HCT116 (cell line): ENCODE results near the gene ACP7. TPM values are rescaled to one million over a fixed set of nuclear protein-coding genes. Genes with fewer than 3 reads are reported as not detected.
A peak's percentile ranks its signal among the peaks of the same experiment; 100 is the strongest.

Source experiments
- ATAC-seq: fragments of 200-7000 bp; cut with Tn5 transposase; 2 replicates; pipeline ENCODE4 v1.9.1; 2020; ENCODE audit warnings: mild to moderate bottlenecking, moderate library complexity
- BruUV-seq: library from RNA; stranded (reverse); fragments of 400-500 nt; replicated peaks from 2 replicates; lab custom pipeline; 2021; lab: Mats Ljungman, UMichigan
- CTCF ChIA-PET: fragments of 300-600 bp; sonication (Branson Sonifier 250); formaldehyde crosslinking; loops from one replicate; lab custom pipeline; 2021; ENCODE audit warnings: antibody characterized with exemption; lab: Charles Lee
- POLR2A ChIA-PET: fragments of 300-600, 350-600 bp; sonication (Branson Sonifier 250); formaldehyde crosslinking; loops from one replicate; lab custom pipeline; 2021; ENCODE audit warnings: antibody characterized with exemption; lab: Charles Lee
- RAD21 ChIA-PET, 2 experiments: fragments of 300-600 bp; sonication (Branson Sonifier 250); formaldehyde crosslinking; loops; one replicate each; lab custom pipeline; 2023; ENCODE audit warnings: low total read pairs in 2 of 2; ENCODE audit not compliant: uncharacterized antibody in 2 of 2, unreplicated experiment in 2 of 2, low non-redundant PET in 1 of 2; lab: Charles Lee
- DNase-seq: peaks from one replicate; pipeline ENCODE4 v3.0.0-alpha.2; 2010; ENCODE audit warnings: low read depth, low spot score
- H2AFZ ChIP-seq: fragments of 200-600 bp; shearing (Covaris generic), sonication (generic); 2 replicates; pipeline ENCODE4 v1.6.1; 2017; ENCODE audit warnings: low read depth, mixed run types, mixed read lengths, antibody characterized with exemption, low read length; ENCODE audit not compliant: poor library complexity, severe bottlenecking
- H3K27ac ChIP-seq: 2 replicates; pipeline ENCODE4 v1.5.1; 2012; ENCODE audit warnings: low read depth, low read length
- H3K27me3 ChIP-seq: fragments of 200-600 bp; sonication (generic); 2 replicates; pipeline ENCODE4 v1.6.1; 2016; ENCODE audit warnings: mixed run types, low read length, mixed read lengths; ENCODE audit not compliant: insufficient read depth
- H3K36me3 ChIP-seq, 2 experiments: fragments of 200-500 bp in 1 of 2; fragments of 200-600 bp in 1 of 2; sonication (Bioruptor generic) in 1 of 2; sonication (generic) in 1 of 2; 2 replicates each; pipeline versions ENCODE4 v1.5.1 to v1.6.1; 2014 to 2016; ENCODE audit warnings: low read length in 2 of 2, inconsistent platforms in 1 of 2, mixed read lengths in 1 of 2, mixed run types in 1 of 2; ENCODE audit not compliant: insufficient read depth in 2 of 2, control insufficient read depth in 1 of 2
- H3K4me1 ChIP-seq, 2 experiments: fragments of 200-600 bp in 1 of 2; sonication (generic) in 1 of 2; 2 replicates each; pipeline versions ENCODE4 v1.5.1 to v1.6.1; 2012 to 2017; ENCODE audit warnings: low read length in 2 of 2, inconsistent platforms in 1 of 2, mild to moderate bottlenecking in 1 of 2, mixed read lengths in 1 of 2, mixed run types in 1 of 2, moderate library complexity in 1 of 2; ENCODE audit not compliant: insufficient read depth in 2 of 2, control insufficient read depth in 1 of 2
- H3K4me2 ChIP-seq: fragments of 200-600 bp; sonication (generic); 2 replicates; pipeline ENCODE4 v1.6.1; 2017; ENCODE audit warnings: mixed run types, low read length, mixed read lengths
- H3K4me3 ChIP-seq, 2 experiments: fragments of 200-600 bp in 1 of 2; sonication (generic) in 1 of 2; replicated peaks in 1 of 2; 2 replicates each; pipeline ENCODE4 v1.5.1; 2011 to 2016; ENCODE audit warnings: low read length in 2 of 2, control low read depth in 1 of 2, low read depth in 1 of 2, mild to moderate bottlenecking in 1 of 2, mixed read lengths in 1 of 2, mixed run types in 1 of 2
- H3K79me2 ChIP-seq: fragments of 200-600 bp; sonication (generic); 2 replicates; pipeline ENCODE4 v1.6.1; 2017; ENCODE audit warnings: mild to moderate bottlenecking, mixed run types, low read length, moderate library complexity, mixed read lengths; ENCODE audit not compliant: insufficient read depth
- H3K9ac ChIP-seq: fragments of 200-600 bp; sonication (generic); 2 replicates; pipeline ENCODE4 v1.6.1; 2016; ENCODE audit warnings: low read length, mixed read lengths
- H3K9me2 ChIP-seq: fragments of 200-600 bp; sonication (generic), shearing (Covaris generic); 2 replicates; pipeline ENCODE4 v1.6.1; 2017; ENCODE audit warnings: mixed run types, mild to moderate bottlenecking, moderate library complexity; ENCODE audit not compliant: insufficient read depth
- H3K9me3 ChIP-seq, 2 experiments: fragments of 200-500 bp in 1 of 2; fragments of 200-600 bp in 1 of 2; sonication (Bioruptor generic) in 1 of 2; sonication (generic) in 1 of 2; 2 replicates each; pipeline ENCODE4 v1.6.1; 2014 to 2017; ENCODE audit warnings: low read length in 2 of 2, mixed read lengths in 2 of 2, inconsistent platforms in 1 of 2, low read depth in 1 of 2, mild to moderate bottlenecking in 1 of 2, mixed run types in 1 of 2, moderate library complexity in 1 of 2; ENCODE audit not compliant: control insufficient read depth in 1 of 2, insufficient read depth in 1 of 2
- H4K20me1 ChIP-seq: fragments of 200-600 bp; sonication (generic), shearing (Covaris generic); 2 replicates; pipeline ENCODE4 v1.6.1; 2017; ENCODE audit warnings: mixed run types, mild to moderate bottlenecking, moderate library complexity; ENCODE audit not compliant: insufficient read depth
- intact Hi-C: fragments of 100-400 bp; cut with micrococcal nuclease; formaldehyde crosslinking; loops from 2 replicates; pipeline ENCODE4 v1.10.0; 2022
- total RNA-seq: library from RNA; stranded (reverse); gene quantifications from one replicate; pipeline ENCODE4 v1.2.1, GENCODE V29; 2021; ENCODE audit not compliant: unreplicated experiment
- TF ChIP-seq, protein P1 (sequence below), 3 experiments: fragments of 200-600 bp in 1 of 3; sonication (generic) in 1 of 3; IDR thresholded peaks in 2 of 3; conservative IDR thresholded peaks in 1 of 3; 2 replicates each; pipeline ENCODE4 v1.5.1; 2012 to 2017; ENCODE audit warnings: low read depth in 2 of 3, low read length in 2 of 3, antibody characterized with exemption in 1 of 3, borderline replicate concordance in 1 of 3, control low read depth in 1 of 3, mild to moderate bottlenecking in 1 of 3, mixed read lengths in 1 of 3, mixed run types in 1 of 3, moderate library complexity in 1 of 3; ENCODE audit not compliant: insufficient read depth in 1 of 3
- TF ChIP-seq, protein P2 (sequence below): IDR thresholded peaks from 2 replicates; pipeline ENCODE4 v1.6.1; 2011; ENCODE audit warnings: mild to moderate bottlenecking, low read length, moderate library complexity; ENCODE audit not compliant: insufficient replicate concordance; ENCODE audit errors: extremely low read depth

Gene ACP7
- total RNA-seq, 1 experiment from 2014 or later = 4.7 TPM

DNA sequence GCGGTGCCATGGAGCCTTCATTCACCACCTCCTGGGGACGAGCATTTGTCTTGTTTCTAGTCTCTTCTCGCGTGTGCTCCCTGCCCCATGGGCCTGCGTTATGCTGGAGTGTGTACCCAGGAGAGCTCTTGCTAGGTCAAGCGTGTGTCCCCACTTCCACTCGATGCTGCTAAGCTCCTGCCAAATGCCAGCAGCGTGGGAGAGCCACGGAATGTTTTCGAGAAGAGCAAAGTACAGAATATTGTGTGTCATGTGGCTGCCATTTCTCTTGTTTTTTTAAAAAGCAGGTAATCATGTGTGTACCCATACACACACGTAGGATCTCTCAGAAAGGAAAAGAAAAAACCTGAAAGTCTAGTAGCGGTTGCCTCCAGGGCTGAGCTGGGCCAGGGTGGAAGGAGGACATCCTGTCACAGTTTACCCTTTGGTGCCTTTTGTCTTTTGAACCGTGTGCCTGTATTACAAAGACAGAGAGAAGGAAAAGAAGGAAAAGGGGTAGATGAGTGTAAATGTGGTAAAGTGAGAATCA, 70.0 kb downstream of the ACP7 start:
- ChIA-PET RAD21 (no interaction called here), POLR2A (interaction anchor here (1.0 to 2.0 kb wide), 3 partner anchors 21 to 282 kb away, joined by 3 to 4 read pairs (median 4); partner anchors contain the start of gene RPS16), CTCF (interaction anchor here (0.8 to 1.4 kb wide), 4 partner anchors 21 to 56 kb away, joined by 3 to 5 read pairs (median 4); no protein-coding TSS in a partner anchor)
- H3K9me3 ChIP-seq = no peaks in the 10 kb centered on the region
- H3K4me3 ChIP-seq = peak overlapping the region in 1 of 2 experiments; percentile 33; a peak in 2 of 4 replicates
- peak overlapping the region; percentile 75 for H3K27ac ChIP-seq
- peak overlapping the region; percentile 68 for H3K4me2 ChIP-seq
- H3K79me2 ChIP-seq = peaks cover 91% of the 10 kb centered on the region
- H3K36me3 ChIP-seq = no peaks in the 10 kb centered on the region
- H3K9me2 ChIP-seq = no peaks in the 10 kb centered on the region
- H4K20me1 ChIP-seq = no peaks in the 10 kb centered on the region
- intact Hi-C loops = no loop called here
- TF ChIP-seq, protein P1, sequence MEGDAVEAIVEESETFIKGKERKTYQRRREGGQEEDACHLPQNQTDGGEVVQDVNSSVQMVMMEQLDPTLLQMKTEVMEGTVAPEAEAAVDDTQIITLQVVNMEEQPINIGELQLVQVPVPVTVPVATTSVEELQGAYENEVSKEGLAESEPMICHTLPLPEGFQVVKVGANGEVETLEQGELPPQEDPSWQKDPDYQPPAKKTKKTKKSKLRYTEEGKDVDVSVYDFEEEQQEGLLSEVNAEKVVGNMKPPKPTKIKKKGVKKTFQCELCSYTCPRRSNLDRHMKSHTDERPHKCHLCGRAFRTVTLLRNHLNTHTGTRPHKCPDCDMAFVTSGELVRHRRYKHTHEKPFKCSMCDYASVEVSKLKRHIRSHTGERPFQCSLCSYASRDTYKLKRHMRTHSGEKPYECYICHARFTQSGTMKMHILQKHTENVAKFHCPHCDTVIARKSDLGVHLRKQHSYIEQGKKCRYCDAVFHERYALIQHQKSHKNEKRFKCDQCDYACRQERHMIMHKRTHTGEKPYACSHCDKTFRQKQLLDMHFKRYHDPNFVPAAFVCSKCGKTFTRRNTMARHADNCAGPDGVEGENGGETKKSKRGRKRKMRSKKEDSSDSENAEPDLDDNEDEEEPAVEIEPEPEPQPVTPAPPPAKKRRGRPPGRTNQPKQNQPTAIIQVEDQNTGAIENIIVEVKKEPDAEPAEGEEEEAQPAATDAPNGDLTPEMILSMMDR (IDR thresholded peaks at IDR 0.05 in 2 of 3, conservative IDR thresholded peaks at IDR 0.05 in 1 of 3; ENCODE audit: borderline replicate concordance in 1 of 3, insufficient read depth in 1 of 3, low read depth in 2 of 3, low read length in 2 of 3) = peak in 1 of 3 experiments; percentile 23; a peak in 1 of 6 replicates
- TF ChIP-seq, protein P2, sequence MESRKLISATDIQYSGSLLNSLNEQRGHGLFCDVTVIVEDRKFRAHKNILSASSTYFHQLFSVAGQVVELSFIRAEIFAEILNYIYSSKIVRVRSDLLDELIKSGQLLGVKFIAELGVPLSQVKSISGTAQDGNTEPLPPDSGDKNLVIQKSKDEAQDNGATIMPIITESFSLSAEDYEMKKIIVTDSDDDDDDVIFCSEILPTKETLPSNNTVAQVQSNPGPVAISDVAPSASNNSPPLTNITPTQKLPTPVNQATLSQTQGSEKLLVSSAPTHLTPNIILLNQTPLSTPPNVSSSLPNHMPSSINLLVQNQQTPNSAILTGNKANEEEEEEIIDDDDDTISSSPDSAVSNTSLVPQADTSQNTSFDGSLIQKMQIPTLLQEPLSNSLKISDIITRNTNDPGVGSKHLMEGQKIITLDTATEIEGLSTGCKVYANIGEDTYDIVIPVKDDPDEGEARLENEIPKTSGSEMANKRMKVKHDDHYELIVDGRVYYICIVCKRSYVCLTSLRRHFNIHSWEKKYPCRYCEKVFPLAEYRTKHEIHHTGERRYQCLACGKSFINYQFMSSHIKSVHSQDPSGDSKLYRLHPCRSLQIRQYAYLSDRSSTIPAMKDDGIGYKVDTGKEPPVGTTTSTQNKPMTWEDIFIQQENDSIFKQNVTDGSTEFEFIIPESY = no peak
- H2AFZ ChIP-seq = no peak overlapping the region
- BruUV-seq = no TSS peak
- peak overlapping the region; percentile 43 for H3K9ac ChIP-seq
- DNase-seq (no peak), ATAC-seq (peak; percentile 7; the same call in 1 of the 2 replicates)
- H3K4me1 ChIP-seq = peaks cover 37 to 50% of the 10 kb centered on the region in 2 experiments
- no peaks in the 10 kb centered on the region for H3K27me3 ChIP-seq
